GM21737 (cell line): ENCODE measurements around the gene COG7.
"Not testable (repeated sequence)": the region's sequence is repeated elsewhere in the genome, so short reads cannot be mapped to it uniquely, and the experiment has no call there.

Experiments
- ATAC-seq: cut with Tn5 transposase; IDR thresholded peaks from one replicate; pipeline ENCODE4 v1.9.1; 2021; ENCODE audit warnings: mild to moderate bottlenecking, moderate library complexity; ENCODE audit not compliant: unreplicated experiment

COG7 gene

GRCh38 chr16:23366341-23366740, 86.6 kb downstream of the COG7 start:
- ATAC-seq = not testable (repeated sequence)

GRCh38 chr16:23365602-23366240, 87.3 kb downstream of the COG7 start:
- no peak for ATAC-seq

GRCh38 chr16:23362460-23363317, 90.3 kb downstream of the COG7 start:
- no peak for ATAC-seq

GRCh38 chr16:23359092-23359760, 93.8 kb downstream of the COG7 start:
- no peak for ATAC-seq

GRCh38 chr16:23357761-23358290, 95.2 kb downstream of the COG7 start:
- ATAC-seq = no peak

- no peak for ATAC-seq
Measured at GRCh38 chr16:23356941-23357340, 96.0 kb downstream of the COG7 start.

- no peak for ATAC-seq
Measured at GRCh38 chr16:23355106-23355670, 97.8 kb downstream of the COG7 start.

GRCh38 chr16:23354246-23354645, 98.7 kb downstream of the COG7 start:
- ATAC-seq = no peak

GRCh38 chr16:23353440-23353839, 99.5 kb downstream of the COG7 start:
- no peak for ATAC-seq

GRCh38 chr16:23351360-23351759, 101.6 kb downstream of the COG7 start:
- no peak for ATAC-seq

GRCh38 chr16:23348579-23349469, 104.2 kb downstream of the COG7 start:
- ATAC-seq = no peak

- no peak for ATAC-seq
Measured at GRCh38 chr16:23345237-23345636, 107.8 kb downstream of the COG7 start.

GRCh38 chr16:23343643-23344612, 109.1 kb downstream of the COG7 start:
- ATAC-seq = no peak

- no peak for ATAC-seq
Measured at GRCh38 chr16:23342083-23342640, 110.8 kb downstream of the COG7 start.

- ATAC-seq = no peak
Measured at GRCh38 chr16:23339787-23340186, 113.2 kb downstream of the COG7 start.
